ENCODE measurements around the gene MUC20. TPM values are rescaled to one million over a fixed set of nuclear protein-coding genes. Genes with fewer than 3 reads are reported as not detected.

Gene MUC20
- polyA plus RNA-seq, 1 donor (not counting 4 experiments of a cell fraction or from before 2014, with no cell fraction given): 0.21 TPM

- Histone ChIP-seq H3K9ac (ENCODE audit: control insufficient read depth, extremely low read depth, insufficient read depth, low read length) (no peak overlapping the region), H3K79me2 (ENCODE audit: control insufficient read depth, insufficient read depth, low read length) (no peaks in the 10 kb centered on the region), H3K9me3 (ENCODE audit: control insufficient read depth, low read depth, low read length) (no peaks in the 10 kb centered on the region), H3K27ac (ENCODE audit: control insufficient read depth, insufficient read depth, low read length) (no peak overlapping the region), H3K36me3 (ENCODE audit: control insufficient read depth in 2 of 2, extremely low read depth in 1 of 2, insufficient read depth in 2 of 2, low read length in 2 of 2) (no peaks in the 10 kb centered on the region), H3K4me2 (ENCODE audit: control insufficient read depth, extremely low read depth, insufficient read depth, low read depth, low read length) (no peak overlapping the region), H2AFZ (ENCODE audit: control insufficient read depth, low read length) (no peak overlapping the region), H3K27me3 (ENCODE audit: control insufficient read depth, extremely low read depth, insufficient read depth, low read length) (peaks cover 3% of the 10 kb centered on the region), H3K4me3 (ENCODE audit: control insufficient read depth in 2 of 3, extremely low read depth in 1 of 3, insufficient read depth in 2 of 3, low read depth in 1 of 3, low read length in 3 of 3) (no peak overlapping the region), H4K20me1 (ENCODE audit: control insufficient read depth, extremely low read depth, insufficient read depth, low read length) (no peaks in the 10 kb centered on the region), H3K4me1 (ENCODE audit: control insufficient read depth, extremely low read depth, insufficient read depth, low read length) (no peaks in the 10 kb centered on the region), H3K9me1 (ENCODE audit: control insufficient read depth, extremely low read depth, insufficient read depth, low read length) (no peaks in the 10 kb centered on the region)
- DNase-seq (ENCODE audit: low read depth, low spot score) (no peak), FAIRE-seq (no peak)
- no peak for TF ChIP-seq CTCF (optimal IDR thresholded peaks at IDR 0.05 in 1 of 3, IDR thresholded peaks at IDR 0.05 in 1 of 3, conservative IDR thresholded peaks at IDR 0.05 in 1 of 3; ENCODE audit: extremely low read depth in 1 of 3, insufficient read depth in 2 of 3, low read length in 3 of 3)
- no peak for TF ChIP-seq EZH2 (IDR thresholded peaks at IDR 0.05; ENCODE audit: low read length)
- dilution Hi-C loops (cut with MboI; ENCODE audit: extremely low pct_ligation_motif_present, low sequenced_read_pairs): no loop called here
Measured at GRCh38 chr3:195752066-195752465, 31.3 kb downstream of the MUC20 start.

GRCh38 chr3:195752546-195753331, 32.0 kb downstream of the MUC20 start:
- Histone ChIP-seq H3K4me2 (ENCODE audit: control insufficient read depth, extremely low read depth, insufficient read depth, low read depth, low read length) (no peak overlapping the region), H3K36me3 (ENCODE audit: control insufficient read depth in 2 of 2, extremely low read depth in 1 of 2, insufficient read depth in 2 of 2, low read length in 2 of 2) (no peaks in the 10 kb centered on the region), H3K9ac (ENCODE audit: control insufficient read depth, extremely low read depth, insufficient read depth, low read length) (no peak overlapping the region), H3K79me2 (ENCODE audit: control insufficient read depth, insufficient read depth, low read length) (no peaks in the 10 kb centered on the region), H3K27ac (ENCODE audit: control insufficient read depth, insufficient read depth, low read length) (no peak overlapping the region), H4K20me1 (ENCODE audit: control insufficient read depth, extremely low read depth, insufficient read depth, low read length) (no peaks in the 10 kb centered on the region), H3K9me3 (ENCODE audit: control insufficient read depth, low read depth, low read length) (no peaks in the 10 kb centered on the region), H3K4me1 (ENCODE audit: control insufficient read depth, extremely low read depth, insufficient read depth, low read length) (no peaks in the 10 kb centered on the region), H3K27me3 (ENCODE audit: control insufficient read depth, extremely low read depth, insufficient read depth, low read length) (peaks cover 7% of the 10 kb centered on the region), H3K4me3 (ENCODE audit: control insufficient read depth in 2 of 3, extremely low read depth in 1 of 3, insufficient read depth in 2 of 3, low read depth in 1 of 3, low read length in 3 of 3) (no peak overlapping the region), H2AFZ (ENCODE audit: control insufficient read depth, low read length) (no peak overlapping the region), H3K9me1 (ENCODE audit: control insufficient read depth, extremely low read depth, insufficient read depth, low read length) (no peaks in the 10 kb centered on the region)
- DNase-seq (ENCODE audit: low read depth, low spot score) (no peak), FAIRE-seq (no peak)
- TF ChIP-seq EZH2 (IDR thresholded peaks at IDR 0.05; ENCODE audit: low read length) (no peak), CTCF (optimal IDR thresholded peaks at IDR 0.05 in 1 of 3, IDR thresholded peaks at IDR 0.05 in 1 of 3, conservative IDR thresholded peaks at IDR 0.05 in 1 of 3; ENCODE audit: extremely low read depth in 1 of 3, insufficient read depth in 2 of 3, low read length in 3 of 3) (no peak)
- dilution Hi-C loops (cut with MboI; ENCODE audit: extremely low pct_ligation_motif_present, low sequenced_read_pairs): no loop called here

Data from keratinocyte (primary cell).